Kasumi-1 (cell line): ENCODE results near the gene CLEC16A.
A peak's percentile ranks its signal among the peaks of the same experiment; 100 is the strongest.

Source experiments
- DNase-seq, 2 experiments: peaks; one replicate each; lab custom pipeline; 2025; lab: John Stamatoyannopoulos, UW

CLEC16A gene

GRCh38 chr16:11121914-11122692 lies 177.7 kb downstream of the CLEC16A start:
- no peak for DNase-seq

GRCh38 chr16:11123666-11124065 lies 179.3 kb downstream of the CLEC16A start:
- no peak for DNase-seq

- DNase-seq: no peak
These were observed 181.6 kb downstream of the CLEC16A start for GRCh38 chr16:11125936-11126335.

DNA sequence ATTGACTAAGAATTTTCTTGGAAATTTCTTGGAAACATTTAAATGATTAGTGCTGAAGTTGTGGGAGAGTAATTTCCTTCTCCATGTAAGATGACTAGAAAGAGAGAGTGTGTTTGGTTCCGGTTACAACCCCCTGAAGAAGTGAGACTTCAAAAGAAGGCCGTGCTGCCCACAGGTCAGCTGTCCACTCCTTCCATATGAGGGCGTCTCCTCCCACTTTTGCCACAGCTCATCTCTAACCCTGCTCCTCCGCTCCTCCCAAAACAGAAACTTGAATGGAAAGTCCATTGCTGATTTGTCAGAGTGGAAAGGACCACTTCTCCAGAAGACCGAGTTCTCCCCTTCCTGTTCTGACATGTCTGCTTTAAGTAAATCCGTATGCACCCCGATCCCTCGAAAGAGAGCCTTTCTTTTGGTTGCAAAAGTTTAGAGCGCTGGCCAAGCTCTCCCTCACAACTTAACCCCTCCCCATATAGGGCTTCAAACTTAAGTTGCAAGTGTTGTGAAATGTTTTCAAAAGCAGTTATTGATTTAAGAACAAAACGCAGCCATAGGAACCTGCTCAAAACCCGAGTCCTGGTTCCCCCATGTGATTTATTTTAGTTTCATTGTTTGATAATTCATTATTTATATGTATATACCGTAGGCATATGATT lies 182.2 kb downstream of the CLEC16A start:
- DNase-seq: no peak

DNA sequence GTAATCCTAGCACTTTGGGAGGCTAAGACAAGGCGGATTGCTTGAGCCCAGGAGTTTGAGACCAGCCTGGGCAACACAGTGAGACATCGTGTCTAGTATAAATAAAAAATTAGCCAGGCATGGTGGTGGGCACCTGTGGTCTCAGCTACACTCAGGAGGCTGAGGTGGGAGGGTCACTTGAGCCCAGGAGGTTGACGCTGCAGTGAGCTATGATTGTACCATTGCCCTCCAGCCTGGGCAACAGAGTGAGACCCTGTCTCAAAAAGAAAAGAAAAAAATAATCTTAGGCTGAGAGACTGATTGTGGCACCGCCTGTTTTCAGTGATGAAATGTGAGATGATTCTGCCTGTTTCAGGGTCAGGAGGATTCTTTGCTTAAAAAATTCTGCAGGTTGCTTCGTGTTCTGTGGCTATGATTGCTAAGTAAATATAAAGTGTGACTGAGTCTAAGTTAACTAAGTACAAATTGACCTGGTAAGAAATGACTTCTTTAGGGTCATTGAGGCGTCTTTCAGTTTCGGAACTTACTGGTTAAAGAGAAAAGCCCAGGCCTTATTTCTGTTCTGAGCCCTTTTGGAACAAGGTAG lies 183.3 kb downstream of the CLEC16A start:
- DNase-seq: no peak

DNA sequence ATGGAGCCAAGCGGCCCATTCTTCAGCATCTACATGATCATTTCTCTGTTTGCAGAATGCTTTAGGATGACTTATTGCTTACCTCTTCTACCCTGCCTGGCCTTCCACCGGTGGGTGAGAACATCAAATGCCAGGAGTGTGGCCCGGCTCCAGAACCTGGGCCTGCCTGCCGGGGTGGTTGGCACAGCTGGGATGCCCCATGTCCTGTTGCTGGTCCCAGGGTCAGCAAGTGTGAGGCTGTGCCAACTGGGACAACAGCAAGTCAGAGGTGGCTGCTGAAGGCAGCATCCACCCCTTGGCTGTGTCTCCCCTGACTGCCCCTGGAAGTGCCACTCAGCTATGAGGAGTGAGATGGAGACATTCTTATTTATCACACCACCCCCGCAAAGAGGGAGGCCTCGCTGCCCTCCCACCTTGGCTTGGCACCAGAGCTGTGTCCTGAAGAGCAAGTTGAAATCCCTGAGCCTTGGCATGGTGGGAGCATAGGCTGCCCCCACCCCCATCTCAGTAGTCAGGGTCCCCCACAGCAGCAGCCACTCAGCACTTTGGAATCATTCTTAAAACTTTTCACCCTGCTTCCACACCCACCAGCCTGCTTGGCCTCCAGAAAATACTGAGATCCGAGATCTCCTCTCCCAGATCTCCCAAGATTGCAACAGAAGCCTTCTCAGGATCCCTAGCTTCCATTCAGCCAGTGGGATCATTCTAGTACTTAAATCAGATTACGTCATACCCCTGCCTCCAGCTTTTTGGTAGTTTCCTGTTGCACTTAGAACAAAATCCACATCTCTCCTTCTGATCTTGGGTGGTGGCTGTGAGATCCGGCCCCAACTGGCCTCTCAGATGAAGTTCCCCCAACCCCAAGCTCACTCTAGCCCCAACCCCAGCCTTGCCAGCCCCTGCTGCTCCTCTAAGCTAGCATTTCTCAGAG lies 184.1 kb downstream of the CLEC16A start:
- DNase-seq: peak in 1 of 2 experiments; percentile 1

- DNase-seq: no peak
These were observed 185.0 kb downstream of the CLEC16A start for GRCh38 chr16:11129378-11129781.

GRCh38 chr16:11130978-11131665 lies 186.8 kb downstream of the CLEC16A start:
- no peak for DNase-seq

DNA sequence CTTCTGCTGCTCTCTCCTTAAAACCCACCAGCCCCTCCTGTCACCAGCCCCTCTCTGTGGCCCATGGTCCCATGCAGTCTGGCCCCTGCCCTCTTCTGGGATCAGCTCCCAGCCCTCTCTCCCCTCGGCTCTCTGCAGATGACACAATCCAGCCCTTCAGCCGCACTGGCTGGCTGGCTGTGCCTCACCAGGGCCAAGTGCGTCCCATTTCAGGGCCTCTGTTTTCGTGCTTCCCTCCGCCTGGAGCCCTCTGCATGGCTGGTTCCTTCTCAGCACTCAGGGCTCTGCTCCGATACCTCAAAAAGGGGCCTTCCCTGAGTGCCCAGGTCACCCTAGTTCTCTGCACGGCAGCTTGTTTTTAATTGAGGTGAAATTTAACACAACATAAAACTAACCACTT lies 187.3 kb downstream of the CLEC16A start:
- DNase-seq: no peak

- DNase-seq: no peak
These were observed 189.1 kb downstream of the CLEC16A start for GRCh38 chr16:11133344-11133943.

GRCh38 chr16:11134722-11135463 lies 190.5 kb downstream of the CLEC16A start:
- no peak for DNase-seq

DNA sequence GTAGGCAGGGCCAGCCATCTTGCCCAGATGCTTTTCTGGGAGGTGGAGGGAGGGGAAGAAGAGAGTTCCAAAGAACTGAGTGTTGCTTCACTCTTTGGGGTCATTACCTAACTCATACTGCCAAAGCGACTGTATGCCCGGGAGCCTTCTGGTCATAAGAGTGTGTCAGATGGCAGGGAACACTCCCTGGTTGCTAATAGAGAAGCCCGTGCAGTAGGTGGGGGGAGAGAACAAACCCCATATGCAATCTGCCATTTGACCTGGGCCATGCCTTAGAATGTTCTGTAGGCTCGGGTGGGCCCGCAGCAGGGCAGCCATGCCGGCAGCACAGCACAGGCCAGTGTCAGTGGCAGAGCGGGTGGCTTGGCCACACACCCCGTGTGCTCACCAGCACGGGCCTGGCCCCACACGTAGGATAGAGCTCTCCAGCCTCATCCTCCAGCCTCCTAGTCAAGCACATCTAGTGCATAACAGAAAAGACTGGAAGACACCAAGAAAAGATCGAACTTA lies 191.2 kb downstream of the CLEC16A start:
- no peak for DNase-seq

DNA sequence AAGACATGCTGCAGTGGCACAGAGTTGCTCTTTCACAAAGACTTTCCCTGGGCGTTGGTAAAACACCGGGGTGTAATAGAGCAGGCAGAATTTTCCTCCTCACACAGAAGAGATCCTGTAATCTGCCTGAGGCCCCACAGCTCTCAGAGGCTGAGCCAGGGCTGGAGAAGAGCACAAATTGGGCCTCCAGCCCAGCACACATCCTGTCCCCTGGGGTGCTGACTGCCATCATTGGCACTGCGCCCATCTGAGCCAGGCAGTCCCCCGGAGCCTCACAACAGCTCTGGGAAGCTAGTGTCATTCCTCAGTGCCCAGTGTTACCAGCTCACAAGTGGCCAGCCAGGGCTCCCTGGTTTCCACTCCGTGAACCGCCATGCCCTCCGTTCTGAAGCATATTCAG lies 192.2 kb downstream of the CLEC16A start:
- no peak for DNase-seq

GRCh38 chr16:11138022-11138768 lies 193.8 kb downstream of the CLEC16A start:
- no peak for DNase-seq

- no peak for DNase-seq
These were observed 194.5 kb downstream of the CLEC16A start for GRCh38 chr16:11138769-11139325.

DNA sequence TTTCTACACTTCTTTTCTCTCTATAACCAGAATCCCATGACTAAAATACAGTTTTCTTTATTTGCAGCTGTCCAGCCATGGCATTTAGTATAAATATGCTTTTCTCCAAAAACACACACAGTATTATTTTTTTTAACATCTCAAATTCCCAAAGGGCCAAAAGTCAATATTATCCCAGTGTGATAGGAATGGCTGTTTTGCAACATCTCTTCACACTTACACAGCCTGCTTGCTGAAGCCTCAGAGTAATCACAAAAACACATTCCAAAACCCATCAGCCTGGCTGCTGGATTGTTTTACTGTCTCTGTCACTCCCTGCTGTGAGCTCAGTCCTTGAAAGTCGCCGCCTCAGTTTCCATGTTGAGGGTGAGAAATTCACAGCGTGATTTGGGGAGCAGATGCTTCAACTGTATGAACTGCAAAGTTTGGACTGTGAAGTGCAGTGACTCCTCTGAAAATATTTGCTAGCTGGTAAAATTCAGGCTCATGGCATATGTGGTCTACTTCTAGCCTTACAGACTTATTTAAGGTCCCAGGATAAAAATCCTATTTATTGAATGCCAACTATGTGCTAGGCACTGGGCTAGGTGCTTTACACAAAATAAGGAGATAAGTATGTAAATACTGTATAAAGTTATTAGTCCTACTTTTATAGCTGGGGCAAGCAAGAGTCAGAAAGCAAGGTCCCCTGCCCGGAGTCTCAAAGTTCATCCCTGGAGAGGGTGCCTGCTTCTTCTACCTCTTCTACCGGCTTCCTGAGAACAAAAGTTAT lies 195.1 kb downstream of the CLEC16A start:
- DNase-seq: no peak

DNA sequence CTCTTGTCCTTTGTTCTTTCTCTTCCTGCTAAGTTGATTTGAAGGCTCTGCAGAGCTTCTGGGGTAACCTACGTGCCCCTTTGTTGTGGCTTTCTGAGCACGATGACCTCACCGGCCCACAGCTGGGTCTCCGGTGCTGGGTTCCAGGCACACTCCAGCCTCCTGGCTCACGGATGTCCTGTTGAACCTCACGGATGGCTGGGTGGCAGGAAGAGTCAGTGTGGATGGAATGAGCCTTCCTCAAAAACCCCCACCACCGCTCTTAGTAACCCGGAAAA lies 195.7 kb downstream of the CLEC16A start:
- no peak for DNase-seq

GRCh38 chr16:11140466-11140865 lies 196.1 kb downstream of the CLEC16A start:
- no peak for DNase-seq

- DNase-seq: no peak
These were observed 196.5 kb downstream of the CLEC16A start for GRCh38 chr16:11140867-11141266.
